Effector memory CD8-positive, alpha-beta T cell (primary cell): ENCODE results near the gene SH3BP5.
A peak's percentile ranks its signal among the peaks of the same experiment; 100 is the strongest.

Source experiments
- ATAC-seq: fragments of 150-1000 bp; cut with Tn5 transposase; replicated peaks from 2 replicates; pipeline ENCODE4 v1.10.0; 2021; ENCODE audit warnings: mild to moderate bottlenecking, moderate library complexity
- DNase-seq, 3 experiments: peaks; one replicate each; pipeline ENCODE4 v3.0.0; 2021
- H3K27ac Mint-ChIP-seq, 2 donors: one replicate each; pipeline ENCODE4 v1.8.0; 2022; ENCODE audit warnings: mild to moderate bottlenecking in 2 of 2, mixed read lengths in 2 of 2, moderate library complexity in 2 of 2
- H3K27me3 Mint-ChIP-seq, 2 donors: one replicate each; pipeline ENCODE4 v1.8.0; 2022; ENCODE audit warnings: mixed read lengths in 2 of 2
- H3K36me3 Mint-ChIP-seq: one replicate; pipeline ENCODE4 v1.8.0; 2022; ENCODE audit warnings: mild to moderate bottlenecking, moderate library complexity, mixed read lengths; ENCODE audit not compliant: insufficient read depth
- H3K4me1 Mint-ChIP-seq, 2 donors: one replicate each; pipeline ENCODE4 v1.8.0; 2022; ENCODE audit warnings: low read depth in 2 of 2, mixed read lengths in 2 of 2
- H3K4me3 Mint-ChIP-seq, 2 donors: one replicate each; pipeline ENCODE4 v1.8.0; 2022; ENCODE audit warnings: mild to moderate bottlenecking in 2 of 2, mixed read lengths in 2 of 2, moderate library complexity in 2 of 2
- H3K9me3 Mint-ChIP-seq, 2 donors: one replicate each; pipeline ENCODE4 v1.8.0; 2022; ENCODE audit warnings: mixed read lengths in 2 of 2

SH3BP5 gene

DNA sequence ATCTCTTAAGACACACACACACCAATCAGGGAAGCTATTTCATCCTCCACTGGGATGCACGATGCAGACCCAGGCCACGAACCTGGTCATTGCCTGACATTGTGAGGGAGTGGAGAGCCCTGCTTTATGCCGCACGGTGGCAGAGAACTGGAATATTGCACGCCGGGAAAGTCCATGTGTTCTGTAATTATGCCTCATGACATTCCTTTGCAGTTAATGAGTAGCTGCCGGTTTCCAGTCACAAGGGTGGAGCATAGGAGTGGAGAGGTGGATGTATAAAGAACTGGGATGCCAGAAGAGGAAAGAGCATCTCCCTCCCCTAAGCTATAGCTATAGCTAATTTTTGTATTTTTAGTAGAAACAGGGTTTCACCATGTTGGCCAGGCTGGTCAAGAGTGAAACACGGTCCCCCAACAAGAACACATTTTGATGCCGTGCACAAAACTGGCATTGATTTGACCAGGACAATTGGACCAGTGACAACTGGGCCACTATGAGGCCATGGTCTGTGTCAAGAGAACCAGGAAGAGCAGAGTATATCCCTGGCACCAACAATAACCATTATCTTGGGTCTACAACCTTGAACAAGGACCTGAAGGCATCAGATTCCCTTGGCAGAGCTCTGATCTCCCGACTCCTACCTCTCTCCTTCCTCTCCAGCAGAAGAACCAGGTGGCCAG lies 51.4 kb downstream of the SH3BP5 start:
- Mint-ChIP-seq H3K4me1 (peaks cover 62 to 80% of the 10 kb centered on the region in 2 donors), H3K27me3 (no peaks in the 10 kb centered on the region), H3K9me3 (no peaks in the 10 kb centered on the region), H3K4me3 (peak overlapping the region; percentile 16 to 31), H3K27ac (peak overlapping the region; percentile 71 to 77), H3K36me3 (peaks cover 19% of the 10 kb centered on the region)
- DNase-seq: no peak
- ATAC-seq: no peak

DNA sequence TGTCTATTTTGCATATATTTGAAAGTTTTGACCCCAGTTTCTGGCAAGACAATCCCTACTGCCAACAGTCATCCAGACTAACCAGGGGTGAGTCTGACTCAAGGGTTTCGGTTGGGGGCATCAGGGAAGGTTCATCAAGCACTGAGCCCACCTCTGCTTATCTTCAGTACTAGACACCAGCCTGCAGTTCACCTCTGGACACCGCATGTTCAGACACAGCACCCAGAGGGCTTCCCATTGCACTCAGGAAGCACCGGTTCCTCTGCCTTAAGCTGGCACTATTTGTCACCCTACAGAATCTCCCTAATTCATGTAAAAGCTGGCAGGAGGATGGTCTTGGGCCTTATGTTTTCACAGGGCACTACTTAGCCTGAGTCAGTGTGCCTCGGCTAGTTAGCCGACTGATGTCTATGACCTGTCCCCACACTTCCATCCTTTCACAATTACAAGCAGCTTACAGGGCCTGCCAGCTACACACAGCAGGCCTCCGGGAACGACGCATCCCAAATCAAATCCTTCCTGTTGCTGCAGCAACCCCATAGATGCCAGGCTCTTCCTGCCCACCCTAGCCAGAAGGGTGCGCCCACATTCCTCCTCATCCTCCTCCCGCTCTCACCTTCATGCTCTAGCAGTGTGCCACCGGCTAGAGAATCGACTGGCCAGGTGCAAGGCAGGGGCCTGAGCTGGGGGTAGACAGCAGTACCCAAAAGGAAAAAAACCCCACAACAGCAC lies 52.5 kb downstream of the SH3BP5 start:
- DNase-seq (no peak), ATAC-seq (no peak)
- peaks cover 0 to under 1% of the 10 kb centered on the region in 2 donors for H3K9me3 Mint-ChIP-seq
- H3K36me3 Mint-ChIP-seq: peaks cover 16% of the 10 kb centered on the region
- H3K27ac Mint-ChIP-seq: peak overlapping the region; percentile 75 to 77
- peak overlapping the region; percentile 8 to 16 for H3K4me3 Mint-ChIP-seq
- peaks cover 68 to 84% of the 10 kb centered on the region in 2 donors for H3K4me1 Mint-ChIP-seq
- H3K27me3 Mint-ChIP-seq: no peaks in the 10 kb centered on the region

DNA sequence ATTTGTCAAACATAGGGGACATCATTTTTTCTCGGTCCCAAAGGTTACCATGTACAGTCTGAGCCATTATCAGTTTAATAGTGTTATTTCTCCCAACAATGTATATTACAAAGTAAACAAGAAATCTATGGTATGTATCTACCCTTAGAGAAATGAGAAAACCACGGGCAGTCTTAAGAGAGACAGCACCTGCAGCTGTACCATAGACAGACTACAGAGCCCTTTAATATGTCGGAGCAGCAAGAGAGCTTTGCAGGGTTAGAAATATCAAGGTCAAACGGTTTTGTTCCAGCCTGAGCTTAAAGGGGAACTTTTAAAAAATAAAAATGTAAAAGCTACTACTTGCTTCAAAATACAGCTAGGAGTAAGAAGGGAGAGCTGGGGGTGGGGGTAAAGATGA lies 53.2 kb downstream of the SH3BP5 start:
- no peak for ATAC-seq

GRCh38 chr3:15277861-15278500 lies 54.4 kb downstream of the SH3BP5 start:
- peak overlapping the region; percentile 13 to 46 for H3K4me3 Mint-ChIP-seq
- peaks cover 65 to 86% of the 10 kb centered on the region in 2 donors for H3K4me1 Mint-ChIP-seq
- H3K36me3 Mint-ChIP-seq: peaks cover 19% of the 10 kb centered on the region
- no peak for ATAC-seq
- H3K27me3 Mint-ChIP-seq: no peaks in the 10 kb centered on the region
- H3K27ac Mint-ChIP-seq: peak overlapping the region; percentile 49 to 77
- peaks cover 0 to 1% of the 10 kb centered on the region in 2 donors for H3K9me3 Mint-ChIP-seq
- DNase-seq: no peak

More for the DNA sequence above, 53.2 kb downstream of the SH3BP5 start:
- Mint-ChIP-seq H3K9me3 (peaks cover 0 to 1% of the 10 kb centered on the region in 2 donors), H3K4me1 (peaks cover 66 to 86% of the 10 kb centered on the region in 2 donors), H3K36me3 (peaks cover 19% of the 10 kb centered on the region), H3K4me3 (peak overlapping the region in 1 of 2 donors; percentile 7), H3K27me3 (no peaks in the 10 kb centered on the region), H3K27ac (peak overlapping the region; percentile 75 to 77)
- DNase-seq: no peak

- H3K27ac Mint-ChIP-seq: peak overlapping the region; percentile 90 to 98
- ATAC-seq: no peak
- H3K9me3 Mint-ChIP-seq: peaks cover 0 to 1% of the 10 kb centered on the region in 2 donors
- H3K4me3 Mint-ChIP-seq: no peak overlapping the region
- no peaks in the 10 kb centered on the region for H3K27me3 Mint-ChIP-seq
- peaks cover 72 to 90% of the 10 kb centered on the region in 2 donors for H3K4me1 Mint-ChIP-seq
- no peak for DNase-seq
- H3K36me3 Mint-ChIP-seq: peaks cover 31% of the 10 kb centered on the region
Measured at GRCh38 chr3:15276028-15276724, 56.2 kb downstream of the SH3BP5 start.

GRCh38 chr3:15273227-15273626 lies 59.2 kb downstream of the SH3BP5 start:
- H3K27me3 Mint-ChIP-seq: no peaks in the 10 kb centered on the region
- H3K36me3 Mint-ChIP-seq: peaks cover 52% of the 10 kb centered on the region
- H3K9me3 Mint-ChIP-seq: peaks cover 0 to 1% of the 10 kb centered on the region in 2 donors
- ATAC-seq (no peak), DNase-seq (no peak)
- peak overlapping the region; percentile 96 to 98 for H3K27ac Mint-ChIP-seq
- peak overlapping the region in 1 of 2 donors; percentile 3 for H3K4me3 Mint-ChIP-seq
- H3K4me1 Mint-ChIP-seq: peaks cover 75 to 81% of the 10 kb centered on the region in 2 donors

DNA sequence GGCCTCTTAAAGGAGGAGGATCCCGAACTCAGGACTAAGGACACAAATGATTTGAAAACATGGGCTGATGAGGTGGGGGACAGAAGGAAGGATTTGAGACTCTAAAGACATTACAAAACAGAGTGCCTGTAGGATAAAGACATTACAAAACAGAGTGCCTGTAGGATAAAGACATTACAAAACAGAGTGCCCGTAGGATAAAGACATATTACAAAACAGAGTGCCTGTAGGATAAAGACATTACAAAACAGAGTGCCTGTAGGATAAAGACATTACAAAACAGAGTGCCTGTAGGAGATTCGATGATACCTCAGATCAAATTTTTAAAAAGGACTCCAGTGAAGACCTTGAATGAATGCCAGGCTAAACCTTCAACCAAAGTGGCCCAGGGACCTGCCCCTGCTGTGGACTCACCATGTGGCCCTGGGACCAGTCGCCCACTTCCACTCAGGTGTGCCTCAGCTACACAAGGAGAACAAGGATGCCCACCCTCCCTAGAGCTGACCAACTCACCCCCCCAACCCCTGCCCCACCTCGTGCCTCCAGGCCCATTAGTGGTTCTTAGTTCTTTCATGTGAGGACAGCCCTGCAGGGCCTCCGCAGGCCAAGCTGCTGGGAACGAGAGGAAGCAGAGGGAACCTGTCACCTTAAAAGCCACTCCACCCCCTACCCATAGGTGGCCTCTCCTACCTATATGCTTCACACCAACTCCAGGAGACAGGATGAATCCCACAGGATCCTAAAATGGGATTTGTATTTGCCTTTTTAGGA lies 59.8 kb downstream of the SH3BP5 start:
- Mint-ChIP-seq H3K9me3 (peaks cover 0 to 1% of the 10 kb centered on the region in 2 donors), H3K27me3 (no peaks in the 10 kb centered on the region), H3K27ac (peak overlapping the region; percentile 96 to 98), H3K4me1 (peaks cover 73 to 81% of the 10 kb centered on the region in 2 donors), H3K36me3 (peaks cover 57% of the 10 kb centered on the region), H3K4me3 (peak overlapping the region; percentile 79 to 86)
- no peak for DNase-seq
- ATAC-seq: no peak

GRCh38 chr3:15271785-15272381 lies 60.5 kb downstream of the SH3BP5 start:
- Mint-ChIP-seq H3K27me3 (no peaks in the 10 kb centered on the region), H3K4me1 (peaks cover 70 to 75% of the 10 kb centered on the region in 2 donors), H3K9me3 (peaks cover 0 to 1% of the 10 kb centered on the region in 2 donors), H3K27ac (peak overlapping the region; percentile 96 to 98), H3K4me3 (peak overlapping the region; percentile 79 to 86), H3K36me3 (peaks cover 52% of the 10 kb centered on the region)
- ATAC-seq (peak; percentile 80), DNase-seq (peak; percentile 74 to 80 (median 75))

DNA sequence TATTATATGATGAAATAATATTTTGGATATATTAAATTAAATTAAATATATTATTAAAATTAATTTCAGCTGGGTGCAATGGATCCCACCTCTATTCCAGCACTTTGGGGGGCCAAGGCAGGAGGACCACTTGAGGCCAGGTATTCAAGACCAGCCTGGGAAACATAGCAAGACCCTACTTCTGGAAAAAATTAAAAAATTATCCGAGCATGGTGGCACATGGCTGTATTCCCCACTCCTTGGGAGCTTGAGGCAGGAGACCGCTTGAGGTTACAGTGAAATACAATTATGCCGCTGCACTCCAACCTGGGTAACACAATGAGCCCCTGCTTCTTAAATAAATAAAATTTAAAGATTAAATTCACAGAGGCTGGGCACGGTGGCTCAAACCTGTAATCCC lies 61.4 kb downstream of the SH3BP5 start:
- Mint-ChIP-seq H3K27ac (peak overlapping the region; percentile 96 to 98), H3K4me3 (peak overlapping the region; percentile 79 to 86), H3K27me3 (no peaks in the 10 kb centered on the region), H3K36me3 (peaks cover 58% of the 10 kb centered on the region), H3K9me3 (peaks cover 0 to 1% of the 10 kb centered on the region in 2 donors), H3K4me1 (peaks cover 70 to 75% of the 10 kb centered on the region in 2 donors)
- no peak for ATAC-seq
- DNase-seq: no peak

- Mint-ChIP-seq H3K4me1 (peaks cover 66 to 72% of the 10 kb centered on the region in 2 donors), H3K27me3 (no peaks in the 10 kb centered on the region), H3K4me3 (peak overlapping the region; percentile 80 to 86), H3K9me3 (no peaks in the 10 kb centered on the region), H3K27ac (peak overlapping the region; percentile 90 to 95), H3K36me3 (peaks cover 55% of the 10 kb centered on the region)
- ATAC-seq (peak; percentile 70), DNase-seq (peak; percentile 69 to 82 (median 79))
Measured at GRCh38 chr3:15269091-15269989, 63.0 kb downstream of the SH3BP5 start.

- Mint-ChIP-seq H3K27ac (peak overlapping the region; percentile 32 to 67), H3K9me3 (no peaks in the 10 kb centered on the region), H3K36me3 (peaks cover 53% of the 10 kb centered on the region), H3K4me3 (peak overlapping the region in 1 of 2 donors; percentile 38), H3K4me1 (peaks cover 60 to 66% of the 10 kb centered on the region in 2 donors), H3K27me3 (no peaks in the 10 kb centered on the region)
- ATAC-seq (peak; percentile 32), DNase-seq (peak; percentile 83 to 85 (median 84))
Measured at GRCh38 chr3:15268033-15268631, 64.3 kb downstream of the SH3BP5 start.
